Smooth muscle cell (in vitro differentiated cells): ENCODE results near the gene LY9. TPM values are rescaled to one million over a fixed set of nuclear protein-coding genes. Genes with fewer than 3 reads are reported as not detected.

Experiments
- DNase-seq: peaks from one replicate; lab custom pipeline; 2025; ENCODE audit not compliant: unreplicated experiment; lab: John Stamatoyannopoulos, UW
- H2AFZ ChIP-seq: fragments of 200-600 bp; sonication (generic); 2 replicates; pipeline ENCODE4 v1.6.0; 2016; ENCODE audit warnings: antibody characterized with exemption, low read depth, mild to moderate bottlenecking
- H3F3A ChIP-seq: fragments of 200-600 bp; sonication (generic); 2 replicates; pipeline ENCODE4 v1.6.0; 2017; ENCODE audit warnings: antibody characterized with exemption, low read depth
- H3K27ac ChIP-seq: fragments of 200-600 bp; sonication (generic); 2 replicates; pipeline ENCODE4 v1.5.1; 2016; ENCODE audit warnings: low read depth, mild to moderate bottlenecking
- H3K27me3 ChIP-seq: fragments of 200-600 bp; sonication (generic); 2 replicates; pipeline ENCODE4 v1.6.1; 2016; ENCODE audit warnings: low read depth, mild to moderate bottlenecking
- H3K36me3 ChIP-seq: fragments of 200-600 bp; sonication (generic); 2 replicates; pipeline ENCODE4 v1.5.1; 2016; ENCODE audit warnings: low read depth
- H3K4me1 ChIP-seq: fragments of 200-600 bp; sonication (generic); 2 replicates; pipeline ENCODE4 v1.5.1; 2016; ENCODE audit warnings: low read depth
- H3K4me2 ChIP-seq: fragments of 200-600 bp; sonication (generic); 2 replicates; pipeline ENCODE4 v1.6.0; 2016; ENCODE audit warnings: mild to moderate bottlenecking
- H3K4me3 ChIP-seq: fragments of 200-600 bp; sonication (generic); 2 replicates; pipeline ENCODE4 v1.5.1; 2016; ENCODE audit warnings: mild to moderate bottlenecking
- H3K79me2 ChIP-seq: fragments of 200-600 bp; sonication (generic); 2 replicates; pipeline ENCODE4 v1.6.0; 2016; ENCODE audit warnings: low read depth, mild to moderate bottlenecking
- H3K9ac ChIP-seq: fragments of 200-600 bp; sonication (generic); 2 replicates; pipeline ENCODE4 v1.6.0; 2016; ENCODE audit warnings: low read depth
- H3K9me3 ChIP-seq: fragments of 200-600 bp; sonication (generic); replicated peaks from 2 replicates; pipeline ENCODE4 v1.5.1; 2016; ENCODE audit warnings: low read depth
- H4K20me1 ChIP-seq: fragments of 200-600 bp; sonication (generic); 2 replicates; pipeline ENCODE4 v1.6.0; 2016; ENCODE audit warnings: low read depth
- WGBS: methylation state at CpG from one replicate; pipeline ENCODE4 v1.1.7; 2016; ENCODE audit warnings: low lambda C conversion rate; 5-methylcytosine and 5-hydroxymethylcytosine counted together
- polyA plus RNA-seq: library from polyadenylated mRNA; unstranded; fragments of >200 nt; fragmentation: Nextera tagmentation; extraction: Ambion mirVana; gene quantifications from 2 replicates; pipeline ENCODE4 v1.2.1, GENCODE V29; 2016
- total RNA-seq: library from RNA; depleted of rRNA; stranded (reverse); fragments of >200 nt; gene quantifications from 2 replicates; pipeline ENCODE4 v1.2.3, GENCODE V29; 2014
- TF ChIP-seq, protein P1 (sequence below): fragments of 200-600 bp; sonication (generic); IDR thresholded peaks from 2 replicates; pipeline ENCODE4 v1.5.1; 2017; ENCODE audit warnings: borderline replicate concordance, mild to moderate bottlenecking, antibody characterized with exemption; ENCODE audit not compliant: insufficient read depth, poor library complexity, severe bottlenecking

Gene LY9
- total and polyA plus RNA-seq, 2 experiments from 2014 or later = not detected

- H3K4me3 ChIP-seq = no peak overlapping the region
- no peaks in the 10 kb centered on the region for H3K79me2 ChIP-seq
- no peaks in the 10 kb centered on the region for H3F3A ChIP-seq
- H3K27ac ChIP-seq = no peak overlapping the region
- H2AFZ ChIP-seq = no peak overlapping the region
- no peak overlapping the region for H3K9ac ChIP-seq
- no peaks in the 10 kb centered on the region for H3K4me1 ChIP-seq
- no peaks in the 10 kb centered on the region for H3K27me3 ChIP-seq
- WGBS = 92% methylated on average over 3 of the region's 3 CpGs
- no peak overlapping the region for H3K4me2 ChIP-seq
- H3K36me3 ChIP-seq = no peaks in the 10 kb centered on the region
- H3K9me3 ChIP-seq = no peaks in the 10 kb centered on the region
- TF ChIP-seq, protein P1, sequence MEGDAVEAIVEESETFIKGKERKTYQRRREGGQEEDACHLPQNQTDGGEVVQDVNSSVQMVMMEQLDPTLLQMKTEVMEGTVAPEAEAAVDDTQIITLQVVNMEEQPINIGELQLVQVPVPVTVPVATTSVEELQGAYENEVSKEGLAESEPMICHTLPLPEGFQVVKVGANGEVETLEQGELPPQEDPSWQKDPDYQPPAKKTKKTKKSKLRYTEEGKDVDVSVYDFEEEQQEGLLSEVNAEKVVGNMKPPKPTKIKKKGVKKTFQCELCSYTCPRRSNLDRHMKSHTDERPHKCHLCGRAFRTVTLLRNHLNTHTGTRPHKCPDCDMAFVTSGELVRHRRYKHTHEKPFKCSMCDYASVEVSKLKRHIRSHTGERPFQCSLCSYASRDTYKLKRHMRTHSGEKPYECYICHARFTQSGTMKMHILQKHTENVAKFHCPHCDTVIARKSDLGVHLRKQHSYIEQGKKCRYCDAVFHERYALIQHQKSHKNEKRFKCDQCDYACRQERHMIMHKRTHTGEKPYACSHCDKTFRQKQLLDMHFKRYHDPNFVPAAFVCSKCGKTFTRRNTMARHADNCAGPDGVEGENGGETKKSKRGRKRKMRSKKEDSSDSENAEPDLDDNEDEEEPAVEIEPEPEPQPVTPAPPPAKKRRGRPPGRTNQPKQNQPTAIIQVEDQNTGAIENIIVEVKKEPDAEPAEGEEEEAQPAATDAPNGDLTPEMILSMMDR = no peak
- no peak for DNase-seq
- no peaks in the 10 kb centered on the region for H4K20me1 ChIP-seq
These were observed 1.3 kb downstream of the LY9 start for GRCh38 chr1:160797271-160797709.

DNA sequence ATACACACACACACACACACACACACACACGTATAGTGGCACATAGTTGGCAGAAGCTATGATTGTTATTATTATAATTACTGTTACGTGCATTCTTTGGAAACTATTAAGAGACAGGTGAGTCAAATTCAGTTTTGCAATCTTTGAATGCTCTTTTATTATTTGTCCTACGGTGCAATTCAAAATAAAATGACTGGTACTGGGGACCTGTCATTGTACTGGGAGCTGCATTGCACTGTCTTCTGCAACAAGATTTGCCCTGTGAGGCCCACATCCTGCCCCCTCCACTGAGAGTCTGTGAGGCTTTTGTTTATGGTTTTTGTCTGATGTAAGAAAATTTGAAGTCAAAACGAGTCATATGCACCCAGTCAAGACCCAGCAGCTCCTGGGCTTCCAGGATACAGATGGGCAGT is 1.9 kb downstream of the LY9 start:
- Histone ChIP-seq H3F3A (no peaks in the 10 kb centered on the region), H3K4me1 (no peaks in the 10 kb centered on the region), H3K36me3 (no peaks in the 10 kb centered on the region), H4K20me1 (no peaks in the 10 kb centered on the region), H3K27me3 (no peaks in the 10 kb centered on the region), H3K79me2 (no peaks in the 10 kb centered on the region), H3K27ac (no peak overlapping the region), H2AFZ (no peak overlapping the region), H3K4me2 (no peak overlapping the region), H3K4me3 (no peak overlapping the region), H3K9ac (no peak overlapping the region), H3K9me3 (no peaks in the 10 kb centered on the region)
- no peak for DNase-seq
- WGBS = 58% methylated on average over 4 of the region's 4 CpGs
- TF ChIP-seq, protein P1 = no peak

GRCh38 chr1:160798439-160798838 is 2.5 kb downstream of the LY9 start:
- H3K27me3 ChIP-seq = no peaks in the 10 kb centered on the region
- no peak overlapping the region for H3K4me3 ChIP-seq
- H3K4me1 ChIP-seq = no peaks in the 10 kb centered on the region
- no peak overlapping the region for H3K9ac ChIP-seq
- no peaks in the 10 kb centered on the region for H3K79me2 ChIP-seq
- H4K20me1 ChIP-seq = no peaks in the 10 kb centered on the region
- no peak overlapping the region for H2AFZ ChIP-seq
- WGBS = 90% methylated on average over 2 of the region's 2 CpGs
- H3F3A ChIP-seq = no peaks in the 10 kb centered on the region
- no peaks in the 10 kb centered on the region for H3K9me3 ChIP-seq
- no peak overlapping the region for H3K27ac ChIP-seq
- no peak overlapping the region for H3K4me2 ChIP-seq
- TF ChIP-seq, protein P1 = no peak
- H3K36me3 ChIP-seq = no peaks in the 10 kb centered on the region
- no peak for DNase-seq

GRCh38 chr1:160799641-160800040 is 3.7 kb downstream of the LY9 start:
- Histone ChIP-seq H3K9me3 (no peaks in the 10 kb centered on the region), H3K4me3 (no peak overlapping the region), H3F3A (no peaks in the 10 kb centered on the region), H3K27me3 (no peaks in the 10 kb centered on the region), H4K20me1 (no peaks in the 10 kb centered on the region), H3K27ac (no peak overlapping the region), H2AFZ (no peak overlapping the region), H3K79me2 (no peaks in the 10 kb centered on the region), H3K4me2 (no peak overlapping the region), H3K36me3 (no peaks in the 10 kb centered on the region), H3K9ac (no peak overlapping the region), H3K4me1 (no peaks in the 10 kb centered on the region)
- TF ChIP-seq, protein P1 = no peak
- DNase-seq = no peak
- WGBS = 92% methylated on average over 5 of the region's 5 CpGs
